Measurements from ENCODE around the gene HDAC4. TPM values are rescaled to one million over a fixed set of nuclear protein-coding genes. Genes with fewer than 3 reads are reported as not detected.

Gene HDAC4
- total and polyA plus RNA-seq, 2 experiments from 2014 or later: 8.1 to 41.8 TPM

- TF ChIP-seq JUNB (IDR thresholded peaks at IDR 0.05; ENCODE audit: unreplicated experiment) (no peak), NANOG (IDR thresholded peaks at IDR 0.05; ENCODE audit: borderline replicate concordance) (no peak), CTCF (conservative IDR thresholded peaks at IDR 0.05; ENCODE audit: low read depth in 2 of 2) (no peak), ZNF462 (CRISPR knock-in tag; IDR thresholded peaks at IDR 0.05) (no peak)
These were observed 115.5 kb downstream of the HDAC4 start (continued) for GRCh38 chr2:239285071-239285931.

Measured in GM23338 (cell line).